NCI-H460 (cell line): ENCODE results near the gene PIK3R1. TPM values are rescaled to one million over a fixed set of nuclear protein-coding genes. Genes with fewer than 3 reads are reported as not detected.
"Not testable (repeated sequence)": the region's sequence is repeated elsewhere in the genome, so short reads cannot be mapped to it uniquely, and the experiment has no call there.

Source experiments
- DNase-seq: peaks from one replicate; pipeline ENCODE4 v3.0.0-alpha.2; 2016; ENCODE audit warnings: low read depth; ENCODE audit errors: extremely low read depth
- total RNA-seq: library from RNA; depleted of rRNA; stranded (reverse); fragments of >200 nt; shearing (Covaris generic); gene quantifications from 2 replicates; pipeline ENCODE4 v1.2.3, GENCODE V29; 2014

Gene PIK3R1
- total RNA-seq, 1 experiment from 2014 or later, result 40.9 TPM

DNA sequence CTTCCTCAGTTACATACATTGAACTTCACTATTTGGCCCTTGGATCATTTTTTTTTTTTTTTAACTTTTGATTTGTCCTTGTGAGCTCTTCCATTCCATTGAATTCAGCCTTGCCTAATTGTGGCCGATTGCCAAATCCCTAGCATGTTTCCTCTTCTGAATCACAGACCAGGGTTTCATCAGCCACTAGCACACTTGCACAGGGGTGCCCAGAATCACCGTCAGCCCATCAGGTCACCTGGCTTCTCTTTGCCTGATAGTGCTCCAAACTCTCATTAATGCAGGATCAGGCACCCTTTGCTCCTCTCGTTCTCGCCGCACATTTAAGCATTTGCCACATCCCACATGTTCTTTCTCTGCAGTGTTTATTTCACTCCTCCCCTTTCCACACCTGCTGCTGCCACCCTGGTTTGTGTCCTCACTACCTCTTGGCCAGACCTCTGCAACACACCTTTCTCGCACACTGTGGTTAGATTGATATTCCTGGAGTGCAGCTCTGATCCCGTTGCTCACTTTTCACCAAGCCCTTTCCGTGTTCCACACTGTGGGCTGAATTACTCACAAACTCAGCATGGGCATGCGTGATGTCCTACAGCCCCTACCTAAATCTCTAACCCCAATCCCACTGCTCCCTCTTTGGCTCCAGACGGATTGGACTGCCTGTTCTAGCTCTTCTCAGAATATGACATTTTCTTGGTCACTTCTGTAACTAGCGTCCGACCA, 9.8 kb downstream of the PIK3R1 start:
- DNase-seq, result peak; percentile 56

DNA sequence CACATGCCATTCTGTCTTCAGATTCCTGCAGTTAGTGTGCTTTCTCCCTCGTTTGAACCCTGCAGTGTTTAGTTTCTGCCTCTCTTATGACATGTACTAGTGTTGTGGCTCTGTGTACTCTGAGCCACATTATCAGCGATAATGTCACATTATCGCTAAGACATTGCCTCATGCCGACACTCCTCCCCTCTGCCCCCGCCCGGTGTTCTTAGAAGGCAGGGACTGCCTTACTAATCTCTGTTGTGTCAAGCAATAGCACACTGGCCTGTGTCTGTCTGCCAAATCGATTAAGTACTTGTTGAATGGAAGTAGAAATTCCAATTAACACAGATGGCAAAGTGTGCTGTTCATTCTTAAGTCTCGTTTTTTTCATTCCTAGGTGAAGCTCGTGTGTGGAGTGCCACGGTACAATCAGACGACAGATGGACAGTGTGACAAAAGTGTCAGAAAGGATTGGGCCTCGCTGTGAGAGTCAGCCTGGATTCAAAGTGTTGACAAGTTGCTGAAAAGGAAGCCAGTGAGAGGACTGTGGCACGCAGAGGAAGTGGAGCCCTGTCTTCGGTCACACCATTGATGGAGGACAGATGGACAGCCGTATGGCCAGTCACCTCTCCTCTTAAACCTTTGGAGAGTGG, 10.5 kb downstream of the PIK3R1 start:
- no peak for DNase-seq

DNA sequence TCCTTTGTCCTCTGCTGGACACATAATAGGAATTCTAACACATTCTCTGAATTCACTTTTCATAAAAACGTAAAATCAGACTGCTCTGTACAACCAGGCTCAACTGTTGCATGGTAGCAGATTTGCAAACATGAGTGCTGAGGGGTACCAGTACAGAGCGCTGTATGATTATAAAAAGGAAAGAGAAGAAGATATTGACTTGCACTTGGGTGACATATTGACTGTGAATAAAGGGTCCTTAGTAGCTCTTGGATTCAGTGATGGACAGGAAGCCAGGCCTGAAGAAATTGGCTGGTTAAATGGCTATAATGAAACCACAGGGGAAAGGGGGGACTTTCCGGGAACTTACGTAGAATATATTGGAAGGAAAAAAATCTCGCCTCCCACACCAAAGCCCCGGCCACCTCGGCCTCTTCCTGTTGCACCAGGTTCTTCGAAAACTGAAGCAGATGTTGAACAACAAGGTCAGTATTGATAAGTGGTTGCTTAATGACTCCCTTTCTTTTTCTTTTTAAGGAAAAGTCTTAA, 11.1 kb downstream of the PIK3R1 start:
- no peak for DNase-seq

DNA sequence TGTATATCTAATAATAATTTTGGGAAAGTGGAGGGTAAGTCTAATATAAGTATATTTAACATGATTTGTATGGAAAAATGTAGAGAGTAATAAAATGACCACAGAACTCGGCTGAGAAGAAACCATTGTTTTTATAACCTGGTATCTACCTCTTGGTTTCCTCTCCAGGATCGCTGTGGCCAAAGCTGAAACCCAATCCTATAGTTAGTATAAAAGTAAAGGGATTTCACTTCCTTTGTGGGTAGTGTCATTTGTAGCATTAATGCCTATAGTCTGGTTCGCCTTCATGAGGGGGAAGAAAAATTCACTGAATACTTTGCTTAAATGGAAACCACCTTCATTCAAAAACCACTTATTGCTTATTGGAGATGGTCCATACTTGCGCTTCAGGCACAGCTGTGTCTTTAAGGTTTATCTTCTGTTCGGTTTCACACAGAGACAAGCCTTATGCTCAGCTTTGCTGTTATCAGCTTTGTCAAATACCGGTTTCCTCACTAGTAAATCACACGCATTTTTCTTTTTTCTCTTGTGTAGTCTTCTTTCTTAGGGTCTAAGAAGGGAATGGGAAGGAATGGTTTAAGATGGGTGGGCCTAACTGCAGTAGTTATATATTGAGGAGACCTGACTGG, 12.1 kb downstream of the PIK3R1 start:
- DNase-seq, result no peak

DNA sequence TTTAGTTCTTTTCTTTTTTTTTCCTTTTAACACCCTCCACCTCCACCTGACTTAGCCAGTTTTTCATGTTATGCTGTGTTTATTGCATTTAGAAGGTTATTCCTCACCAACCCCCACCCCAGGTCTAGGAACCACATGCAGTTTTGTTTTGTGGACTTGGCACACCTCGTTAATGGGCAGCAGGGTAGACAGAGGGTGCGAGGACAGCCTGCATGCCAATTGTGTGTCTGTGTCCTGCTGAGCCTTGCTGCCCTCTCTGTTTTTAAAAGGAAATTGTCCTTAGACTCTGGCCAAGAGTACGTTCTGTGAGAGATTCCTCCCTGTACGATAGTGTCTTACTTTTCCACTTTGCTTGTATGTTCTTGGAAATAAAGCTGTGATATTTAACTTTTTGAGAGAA, 13.9 kb downstream of the PIK3R1 start:
- DNase-seq, result no peak

DNA sequence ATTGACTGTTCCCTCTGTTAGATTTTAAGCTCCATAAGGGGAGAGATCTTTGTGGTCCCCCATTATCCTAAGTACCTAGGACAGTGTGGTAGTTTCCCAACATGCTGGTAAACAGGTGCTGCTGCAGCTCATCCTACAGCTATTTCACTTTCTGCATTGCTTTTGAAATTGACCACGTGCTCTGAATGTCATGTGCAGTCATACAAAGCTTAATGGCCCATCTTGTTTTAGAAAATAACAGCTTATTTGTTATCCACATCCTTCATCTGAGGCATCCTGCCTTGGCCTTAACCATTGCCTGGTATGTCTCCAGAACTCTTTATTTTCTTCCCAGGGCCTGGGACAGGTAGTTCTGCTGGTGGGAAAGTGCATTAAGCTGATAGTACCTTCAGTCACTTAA, 14.7 kb downstream of the PIK3R1 start:
- DNase-seq, result no peak

DNA sequence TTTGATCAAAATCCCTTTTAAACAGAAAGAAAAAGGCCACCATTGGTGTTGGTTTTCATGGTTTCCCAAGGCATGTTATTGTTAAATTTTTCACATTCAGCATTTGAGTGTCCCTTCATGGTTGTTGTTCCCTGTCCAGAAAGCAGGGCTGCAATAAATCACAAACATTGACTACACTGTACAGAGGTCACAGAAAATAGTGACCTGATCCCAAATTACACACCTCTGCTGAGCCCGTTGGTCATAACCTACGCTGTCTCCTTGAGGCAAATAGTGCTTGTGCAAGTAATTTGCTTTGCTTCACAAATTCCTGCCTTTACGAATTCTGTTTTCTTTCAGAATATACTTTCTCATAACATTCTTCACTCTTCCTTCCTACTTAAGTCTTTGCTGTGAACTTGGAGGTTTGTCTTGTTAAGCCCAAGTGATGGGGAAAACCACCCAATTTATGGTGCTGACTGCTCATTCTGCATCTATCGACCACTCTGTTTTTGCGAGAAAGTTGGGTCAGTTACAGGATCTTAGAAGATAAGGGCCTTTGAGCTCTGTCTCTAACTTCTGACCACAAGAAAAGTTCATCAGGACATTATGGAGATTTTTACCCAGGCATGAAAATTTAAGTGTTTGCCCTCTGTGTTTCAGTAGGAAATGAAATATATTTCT, 16.0 kb downstream of the PIK3R1 start:
- DNase-seq, result no peak

DNA sequence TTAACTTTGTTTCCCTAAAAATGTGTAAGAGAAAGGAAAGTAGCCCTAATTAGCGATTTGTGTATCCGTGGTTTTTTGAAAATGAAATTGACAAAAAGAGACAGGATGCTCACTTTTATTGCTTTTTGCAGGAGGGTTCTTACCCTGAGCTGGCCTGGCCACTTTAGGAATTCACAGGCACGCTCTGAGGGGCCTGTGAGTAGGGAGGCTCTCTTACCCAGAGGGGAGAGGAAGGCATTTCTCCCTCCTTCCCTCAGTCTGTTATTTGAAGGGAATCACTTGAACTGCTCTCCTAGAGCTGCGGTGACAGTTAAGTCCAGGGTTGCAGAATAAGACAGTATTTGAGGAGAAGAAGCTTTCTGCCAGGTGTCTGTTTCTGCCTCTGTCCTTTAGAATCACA, 16.7 kb downstream of the PIK3R1 start:
- DNase-seq, result no peak

DNA sequence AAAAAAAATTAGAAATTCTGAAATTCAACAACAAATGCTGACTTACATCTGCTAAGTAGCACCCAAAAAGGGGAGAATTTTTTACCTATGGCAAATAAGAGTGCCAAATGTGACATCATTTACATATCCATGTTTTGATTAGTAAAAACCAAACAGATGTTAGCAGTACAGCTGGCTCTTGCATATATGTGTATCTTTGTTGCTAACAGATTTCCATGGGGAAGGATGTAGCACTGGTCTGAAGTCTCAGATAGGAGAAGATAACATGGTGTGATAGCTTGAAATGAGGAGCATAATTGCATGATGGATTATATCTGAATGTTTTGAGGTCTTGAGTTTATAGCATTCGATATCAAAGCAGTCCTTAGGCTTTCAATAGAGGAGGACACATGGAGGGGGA, 17.5 kb downstream of the PIK3R1 start:
- DNase-seq, result no peak

DNA sequence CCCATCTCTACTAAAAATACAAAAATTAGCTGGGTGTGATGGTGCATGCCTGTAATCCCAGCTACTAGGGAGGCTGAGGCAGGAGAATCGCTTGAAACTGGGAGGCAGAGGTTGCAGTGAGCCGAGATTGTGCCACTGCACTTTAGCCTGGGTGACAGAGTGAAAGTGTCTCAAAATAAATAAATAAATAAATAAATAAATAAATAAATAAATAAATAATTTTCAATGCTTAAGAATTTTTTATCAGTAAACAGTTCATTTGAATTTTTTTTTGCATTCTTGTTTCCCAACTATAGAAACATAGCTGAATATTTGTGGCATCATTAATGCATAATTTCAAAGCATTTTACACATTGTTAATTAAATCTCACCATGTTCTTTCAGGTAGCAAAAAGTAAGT, 19.7 kb downstream of the PIK3R1 start:
- DNase-seq, result not testable (repeated sequence)

DNA sequence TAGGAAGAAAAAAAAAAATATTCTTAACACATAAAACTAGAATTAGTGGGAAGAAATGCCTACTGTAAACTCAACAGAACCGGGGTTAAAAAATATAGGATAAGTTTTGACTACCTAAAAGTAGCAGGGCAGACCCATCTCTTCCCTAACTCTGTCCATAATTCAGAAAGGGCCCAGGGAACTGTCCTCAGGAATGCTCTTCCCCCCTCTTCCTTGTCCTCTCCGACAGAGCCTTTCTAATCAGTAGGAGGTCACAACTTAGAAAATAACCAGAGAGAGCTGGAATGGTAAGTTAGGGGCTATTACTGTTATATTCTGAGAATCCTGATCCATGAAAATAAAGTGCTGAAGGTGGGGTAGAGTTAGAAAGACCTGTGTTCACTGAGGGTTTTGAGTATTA, 22.2 kb downstream of the PIK3R1 start:
- DNase-seq, result no peak

DNA sequence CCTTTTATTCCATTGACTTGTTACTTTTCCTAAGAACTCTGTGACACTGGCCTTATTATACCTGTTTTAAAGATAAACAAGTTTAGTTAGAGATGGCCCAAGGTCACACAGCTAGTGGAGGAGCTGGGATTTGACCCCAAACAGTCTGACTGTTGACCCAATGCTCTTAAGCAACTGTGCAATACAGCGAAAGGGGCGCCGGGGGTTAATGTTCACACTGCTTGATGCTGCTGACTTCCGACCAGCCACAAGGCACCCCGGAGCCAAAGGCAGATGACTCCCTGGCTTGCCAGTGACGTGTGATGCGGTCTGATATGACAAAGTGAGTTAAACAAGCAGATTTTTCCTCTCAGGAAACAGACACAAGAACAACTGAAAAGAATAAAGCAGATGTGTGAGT, 23.9 kb downstream of the PIK3R1 start:
- peak; percentile 81 for DNase-seq

DNA sequence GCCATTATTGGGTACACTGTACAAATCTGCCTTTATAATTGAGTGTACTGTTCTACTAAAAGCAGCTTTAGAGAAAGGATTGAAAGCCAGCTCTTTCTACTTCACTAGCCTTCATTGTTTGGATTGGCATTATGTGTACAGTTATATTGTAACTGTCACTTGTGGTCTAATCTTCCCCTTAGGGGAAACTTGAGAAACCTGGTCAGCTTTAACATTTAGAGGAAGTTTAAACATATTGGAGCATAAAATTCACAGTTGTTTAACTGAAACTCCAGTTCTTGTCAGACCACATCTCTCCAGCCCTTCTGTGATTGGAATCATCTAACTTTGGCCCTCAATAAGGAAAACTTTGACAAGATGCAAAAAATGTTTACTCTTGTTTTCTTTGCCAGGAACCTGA, 24.6 kb downstream of the PIK3R1 start:
- DNase-seq, result no peak

DNA sequence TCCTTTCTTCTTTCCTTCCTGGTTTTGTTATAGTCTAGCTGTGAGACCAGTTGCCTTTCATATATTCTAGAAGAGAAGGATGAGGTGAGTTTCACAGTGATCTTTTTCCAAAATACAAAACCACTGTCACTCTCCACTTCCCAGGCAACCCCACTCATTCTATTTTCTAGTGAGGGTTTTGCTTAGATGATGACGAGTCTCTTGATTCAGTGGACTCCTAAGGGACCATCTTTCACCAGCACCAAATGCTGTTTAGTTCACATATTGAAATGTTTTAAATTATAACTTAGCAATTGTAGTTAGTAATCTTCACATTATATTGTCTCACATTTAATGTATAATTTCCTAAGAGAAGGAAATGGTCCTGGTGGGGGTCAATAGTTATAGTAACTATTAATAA, 25.2 kb downstream of the PIK3R1 start:
- DNase-seq, result no peak

DNA sequence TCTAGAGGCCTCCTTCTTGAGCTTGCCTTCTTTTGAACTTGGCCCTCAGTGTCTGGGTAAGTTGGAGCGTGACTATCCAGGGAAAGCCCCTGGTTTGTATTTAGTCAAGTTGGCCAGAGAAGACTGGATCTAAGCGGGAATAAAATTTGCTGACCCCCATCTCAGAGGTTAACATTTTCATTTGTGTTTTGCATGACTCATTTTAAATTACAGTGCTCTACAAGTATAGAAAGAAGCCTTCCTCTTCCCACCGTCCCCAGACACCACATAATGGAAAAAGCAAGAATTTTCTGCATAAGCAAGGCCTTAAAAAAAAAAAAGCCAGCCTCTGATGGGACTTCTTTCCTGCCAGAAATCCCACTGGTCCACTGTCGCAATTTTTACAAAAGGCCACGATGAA, 27.2 kb downstream of the PIK3R1 start:
- DNase-seq, result no peak

DNA sequence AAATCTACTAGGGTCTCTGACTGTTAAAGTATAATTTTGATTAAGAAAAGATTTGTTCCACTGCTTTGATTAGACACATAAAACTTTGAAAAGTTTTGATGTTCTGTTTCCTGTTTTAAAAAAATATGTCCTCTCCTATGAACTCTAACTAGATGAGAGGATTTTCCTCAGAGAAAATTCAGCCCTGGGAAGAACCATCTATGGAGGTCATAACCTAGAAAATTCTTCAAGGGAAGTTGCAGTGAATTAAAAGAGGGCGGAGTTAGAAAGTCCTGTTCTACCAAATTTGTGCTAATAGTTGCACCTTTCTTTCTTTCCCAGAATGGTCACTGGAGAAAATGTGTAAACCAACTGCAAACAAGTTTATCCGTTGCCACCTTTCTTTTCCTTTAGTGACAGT, 27.7 kb downstream of the PIK3R1 start:
- no peak for DNase-seq

DNA sequence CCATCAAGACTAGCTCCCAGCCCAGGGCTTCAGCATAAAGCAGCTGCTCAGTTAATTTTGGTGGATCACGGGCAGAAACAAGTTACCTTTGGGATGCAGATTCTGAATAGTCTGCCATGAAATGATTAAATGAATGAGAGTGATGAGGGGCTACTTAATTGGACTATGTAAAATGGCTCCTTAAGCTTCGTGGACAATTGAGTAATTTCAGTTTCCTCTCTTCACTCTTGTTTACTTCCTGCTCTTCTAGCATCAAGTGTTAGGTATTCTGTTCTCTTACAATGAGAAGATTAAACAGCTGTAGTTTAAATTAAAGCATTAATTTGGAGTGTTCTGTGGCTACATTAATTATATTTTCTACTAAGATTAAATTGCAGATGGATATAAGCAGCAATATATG, 28.1 kb downstream of the PIK3R1 start:
- DNase-seq, result no peak

DNA sequence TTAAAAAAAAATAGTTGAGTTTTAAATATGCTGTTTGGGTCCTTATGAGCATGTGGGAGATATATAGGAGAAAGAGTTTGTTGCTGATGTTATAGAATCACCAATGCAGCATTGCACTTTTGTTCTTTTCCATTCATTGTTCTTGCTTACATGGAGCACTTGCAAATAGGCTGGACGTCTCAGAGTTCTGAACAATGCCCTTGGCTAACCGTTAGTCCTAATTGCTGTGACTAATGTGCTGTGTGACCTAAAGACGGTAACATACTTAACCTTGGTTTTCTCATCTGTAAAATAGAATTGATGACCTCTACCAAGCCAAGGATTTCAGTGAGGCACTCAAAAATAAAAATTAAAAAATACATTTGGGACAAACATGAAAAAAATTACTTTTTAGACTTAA, 29.8 kb downstream of the PIK3R1 start:
- no peak for DNase-seq

DNA sequence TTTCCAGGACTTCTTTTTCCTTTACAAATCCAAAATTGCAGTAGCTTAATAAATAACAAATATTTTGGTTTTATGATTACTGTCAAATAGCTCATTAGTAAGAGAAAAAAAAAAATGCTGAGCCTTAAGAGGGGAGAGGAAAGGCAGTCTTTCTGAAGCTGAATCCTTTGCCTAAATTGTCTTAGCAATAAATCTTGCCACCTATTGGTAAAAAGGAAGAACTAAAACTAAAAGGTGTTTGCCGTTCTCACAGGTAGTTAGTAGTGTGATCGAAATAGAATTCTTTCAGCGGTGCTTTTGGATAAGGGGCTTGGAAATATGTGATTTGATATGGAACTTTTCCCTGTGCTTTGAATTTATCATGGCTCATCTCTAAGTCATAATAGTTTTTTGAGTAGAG, 31.2 kb downstream of the PIK3R1 start:
- no peak for DNase-seq

DNA sequence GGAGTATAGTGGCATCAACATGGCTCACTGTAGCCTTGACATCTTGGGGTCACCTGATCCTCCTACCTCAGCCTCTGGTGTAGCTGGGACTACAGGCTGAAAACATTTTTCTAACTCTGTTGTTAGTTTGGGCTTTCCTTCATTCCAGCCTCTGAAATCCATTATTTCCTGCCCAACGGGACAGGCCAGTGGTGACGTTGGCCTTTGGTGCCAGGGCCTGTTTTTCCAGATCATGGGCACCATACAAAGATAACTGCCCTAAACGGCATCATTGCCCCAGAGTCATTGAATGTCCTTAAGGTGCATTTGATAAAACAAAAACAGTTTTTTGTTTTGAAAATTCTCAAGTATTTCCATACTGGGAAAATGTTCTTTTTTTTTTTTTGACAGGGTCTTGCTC, 32.1 kb downstream of the PIK3R1 start:
- no peak for DNase-seq

DNA sequence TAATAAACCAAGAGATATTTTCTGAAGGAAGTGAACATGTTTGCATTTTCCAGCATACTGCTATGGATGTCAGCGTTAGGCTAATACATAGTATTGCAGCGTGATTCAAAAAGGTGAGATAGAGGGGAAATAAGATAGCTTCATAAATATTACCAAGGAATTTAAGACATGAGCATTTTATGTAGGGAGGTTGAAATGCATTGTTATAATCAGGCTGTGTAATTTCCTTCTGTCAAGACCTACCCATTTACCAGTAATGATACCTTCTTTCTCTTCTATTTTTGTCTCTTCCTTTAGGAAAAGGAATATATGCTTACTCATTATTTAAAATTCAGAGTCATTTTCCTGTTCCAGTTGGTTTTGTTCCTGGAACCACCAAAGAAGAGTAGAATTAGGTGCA, 33.3 kb downstream of the PIK3R1 start:
- no peak for DNase-seq
